Measurements from ENCODE around the gene MYPOP. TPM values are rescaled to one million over a fixed set of nuclear protein-coding genes. Genes with fewer than 3 reads are reported as not detected.

Gene MYPOP
- total RNA-seq, 1 donor from 2014 or later: 9.4 TPM

GRCh38 chr19:45884682-45885555, 17.5 kb downstream of the MYPOP start:
- intact Hi-C loops (cut with micrococcal nuclease): loop anchor here (5.0 kb wide), 1 partner anchor 462 kb away; the partner anchor contains the start of gene PPP5C

GRCh38 chr19:45883881-45884681, 18.3 kb downstream of the MYPOP start:
- intact Hi-C loops (cut with micrococcal nuclease): loop anchor here (1.0 to 5.0 kb wide), 3 partner anchors 67 to 463 kb away; partner anchors contain the start of gene PPP5C

- intact Hi-C loops (cut with micrococcal nuclease): loop anchor here (1.0 to 5.0 kb wide), 3 partner anchors 66 to 464 kb away; partner anchors contain the start of gene PPP5C
Observed at GRCh38 chr19:45883586-45883880, 18.9 kb downstream of the MYPOP start.

- intact Hi-C loops (cut with micrococcal nuclease): loop anchor here (1.0 to 5.0 kb wide), 3 partner anchors 66 to 464 kb away; partner anchors contain the start of gene PPP5C
Observed at GRCh38 chr19:45882652-45883585, 19.5 kb downstream of the MYPOP start.

GRCh38 chr19:45881909-45882528, 20.4 kb downstream of the MYPOP start:
- intact Hi-C loops (cut with micrococcal nuclease): loop anchor here (5.0 kb wide), 1 partner anchor 465 kb away; the partner anchor contains the start of gene PPP5C

GRCh38 chr19:45881082-45881908, 21.1 kb downstream of the MYPOP start:
- intact Hi-C loops (cut with micrococcal nuclease): loop anchor here (5.0 kb wide), 1 partner anchor 466 kb away; the partner anchor contains the start of gene PPP5C

- intact Hi-C loops (cut with micrococcal nuclease): loop anchor here (5.0 kb wide), 1 partner anchor 467 kb away; the partner anchor contains the start of gene PPP5C
Observed at GRCh38 chr19:45879971-45880370, 22.4 kb downstream of the MYPOP start.

- intact Hi-C loops (cut with micrococcal nuclease): no loop called here
Observed at GRCh38 chr19:45879055-45879454, 23.4 kb downstream of the MYPOP start.

- intact Hi-C loops (cut with micrococcal nuclease): no loop called here
Observed at GRCh38 chr19:45878043-45878794, 24.2 kb downstream of the MYPOP start.

GRCh38 chr19:45876411-45877197, 25.8 kb downstream of the MYPOP start:
- intact Hi-C loops (cut with micrococcal nuclease): no loop called here

GRCh38 chr19:45876161-45876410, 26.3 kb downstream of the MYPOP start:
- intact Hi-C loops (cut with micrococcal nuclease): no loop called here

- intact Hi-C loops (cut with micrococcal nuclease): no loop called here
Observed at GRCh38 chr19:45874620-45874966, 27.8 kb downstream of the MYPOP start.

GRCh38 chr19:45873219-45873772, 29.1 kb downstream of the MYPOP start:
- intact Hi-C loops (cut with micrococcal nuclease): no loop called here

- intact Hi-C loops (cut with micrococcal nuclease): no loop called here
Observed at GRCh38 chr19:45872095-45872919, 30.1 kb downstream of the MYPOP start.

- intact Hi-C loops (cut with micrococcal nuclease): no loop called here
Observed at GRCh38 chr19:45870798-45871197, 31.6 kb downstream of the MYPOP start.

GRCh38 chr19:45867241-45867640, 35.2 kb downstream of the MYPOP start:
- intact Hi-C loops (cut with micrococcal nuclease): loop anchor here (10.0 kb wide), 2 partner anchors 362 to 738 kb away; partner anchors contain the start of genes CALM3 and VASP
